GM23338 (cell line): ENCODE results near the gene TMEM51. TPM values are rescaled to one million over a fixed set of nuclear protein-coding genes. Genes with fewer than 3 reads are reported as not detected.

Experiments
- ATAC-seq: fragments of 200-7000 bp; cut with Tn5 transposase; 3 replicates; pipeline ENCODE4 v1.9.1; 2020
- DNase-seq: peaks from one replicate; pipeline ENCODE4 v3.0.0-alpha.2; 2015; ENCODE audit warnings: low spot score
- H2AFZ ChIP-seq: fragments of 200-600 bp; sonication (generic); 2 replicates; pipeline ENCODE4 v1.8.0; 2016; ENCODE audit warnings: antibody characterized with exemption, mild to moderate bottlenecking, moderate library complexity
- H3F3A ChIP-seq: fragments of 200-600 bp; sonication (generic); replicated peaks from 2 replicates; pipeline ENCODE4 v1.8.0; 2017; ENCODE audit warnings: antibody characterized with exemption, mixed run types, low read depth
- H3K27ac ChIP-seq: fragments of 200-600 bp; sonication (generic); 2 replicates; pipeline ENCODE4 v1.6.1; 2016; ENCODE audit warnings: low read depth
- H3K27me3 ChIP-seq: fragments of 200-600 bp; sonication (generic); 2 replicates; pipeline ENCODE4 v1.8.0; 2016; ENCODE audit warnings: mild to moderate bottlenecking, mixed run types, moderate library complexity; ENCODE audit not compliant: insufficient read depth
- H3K36me3 ChIP-seq: fragments of 200-600 bp; sonication (generic); 2 replicates; pipeline ENCODE4 v1.8.0; 2016; ENCODE audit warnings: mild to moderate bottlenecking; ENCODE audit not compliant: insufficient read depth
- H3K4me1 ChIP-seq: fragments of 200-600 bp; sonication (generic); 2 replicates; pipeline ENCODE4 v1.8.0; 2016; ENCODE audit warnings: mild to moderate bottlenecking, moderate library complexity; ENCODE audit not compliant: insufficient read depth
- H3K4me2 ChIP-seq: fragments of 200-600 bp; sonication (generic); 2 replicates; pipeline ENCODE4 v1.7.1; 2017; ENCODE audit warnings: mixed run types
- H3K4me3 ChIP-seq: fragments of 200-600 bp; sonication (generic); 2 replicates; pipeline ENCODE4 v1.6.1; 2016; ENCODE audit warnings: mixed run types
- H3K79me2 ChIP-seq: fragments of 200-600 bp; sonication (generic); replicated peaks from 2 replicates; pipeline ENCODE4 v1.8.0; 2017; ENCODE audit warnings: mild to moderate bottlenecking; ENCODE audit not compliant: insufficient read depth
- H3K9me2 ChIP-seq: fragments of 200-600 bp; sonication (generic); 2 replicates; pipeline ENCODE4 v1.8.0; 2017; ENCODE audit not compliant: insufficient read depth
- H4K20me1 ChIP-seq: fragments of 200-600 bp; sonication (generic); replicated peaks from 2 replicates; pipeline ENCODE4 v1.8.0; 2017; ENCODE audit warnings: mild to moderate bottlenecking; ENCODE audit not compliant: insufficient read depth
- H3K27ac Mint-ChIP-seq: 2 replicates; pipeline ENCODE4 v1.8.0; 2020; ENCODE audit warnings: inconsistent platforms, mild to moderate bottlenecking, moderate library complexity, mixed read lengths
- H3K27me3 Mint-ChIP-seq: 3 replicates; pipeline ENCODE4 v1.8.0; 2022; ENCODE audit warnings: low read depth, mild to moderate bottlenecking, moderate library complexity, mixed read lengths, inconsistent platforms; ENCODE audit not compliant: insufficient read depth, poor library complexity
- H3K36me3 Mint-ChIP-seq: 3 replicates; pipeline ENCODE4 v1.8.0; 2021; ENCODE audit warnings: low read depth, mild to moderate bottlenecking, inconsistent platforms, moderate library complexity, mixed read lengths
- H3K4me1 Mint-ChIP-seq: 3 replicates; pipeline ENCODE4 v1.8.0; 2020; ENCODE audit warnings: mild to moderate bottlenecking, inconsistent platforms, mixed read lengths
- H3K4me3 Mint-ChIP-seq: 3 replicates; pipeline ENCODE4 v1.8.0; 2021; ENCODE audit warnings: moderate library complexity, mild to moderate bottlenecking, inconsistent platforms, mixed read lengths
- H3K9me3 Mint-ChIP-seq: 3 replicates; pipeline ENCODE4 v1.8.0; 2020; ENCODE audit warnings: moderate library complexity, mild to moderate bottlenecking, inconsistent platforms, mixed read lengths
- EZH2phosphoT487 ChIP-seq: fragments of 200-600 bp; sonication (generic); IDR thresholded peaks from one replicate; pipeline ENCODE4 v1.8.1; 2018; ENCODE audit warnings: antibody characterized with exemption; ENCODE audit not compliant: unreplicated experiment
- JUNB ChIP-seq: IDR thresholded peaks from one replicate; pipeline ENCODE4 v1.6.1; 2016; ENCODE audit warnings: antibody characterized with exemption; ENCODE audit not compliant: unreplicated experiment
- NANOG ChIP-seq: IDR thresholded peaks from 2 replicates; pipeline ENCODE4 v1.6.1; 2016; ENCODE audit warnings: antibody characterized with exemption, borderline replicate concordance
- POLR2AphosphoS5 ChIP-seq: IDR thresholded peaks from 2 replicates; pipeline ENCODE4 v1.6.1; 2016; ENCODE audit warnings: antibody characterized with exemption, low read depth
- ZNF114 ChIP-seq: fragments of 250-450 bp; sonication (Bioruptor Pico); IDR thresholded peaks from 2 replicates; pipeline ENCODE4 v1.5.0; 2020; ENCODE audit warnings: mild to moderate bottlenecking, moderate library complexity
- polyA plus RNA-seq: library from polyadenylated mRNA; unstranded; fragments of >200 nt; fragmentation: Nextera tagmentation; extraction: Ambion mirVana; gene quantifications from 2 replicates; pipeline ENCODE4 v1.2.1, GENCODE V29; 2016
- total RNA-seq: library from RNA; depleted of rRNA; stranded (reverse); fragments of >200 nt; shearing (Covaris generic); gene quantifications from 2 replicates; pipeline ENCODE4 v1.2.3, GENCODE V29; 2014
- TF ChIP-seq, protein P1 (sequence below): IDR thresholded peaks from one replicate; pipeline ENCODE4 v1.6.1; 2018; ENCODE audit warnings: antibody characterized with exemption; ENCODE audit not compliant: unreplicated experiment
- TF ChIP-seq, protein P2 (sequence below): IDR thresholded peaks from 2 replicates; pipeline ENCODE4 v1.6.1; 2016; ENCODE audit warnings: antibody characterized with exemption
- TF ChIP-seq, protein P3 (sequence below), 2 experiments: fragments of 200-600 bp in 1 of 2; sonication (generic) in 1 of 2; conservative IDR thresholded peaks; 2 replicates each; pipeline versions ENCODE4 v1.5.1 to v1.6.1; 2016 to 2017; ENCODE audit warnings: antibody characterized with exemption in 2 of 2, low read depth in 2 of 2, mild to moderate bottlenecking in 2 of 2, moderate library complexity in 1 of 2

The TMEM51 gene
- total and polyA plus RNA-seq, 2 experiments from 2014 or later = 4.0 to 5.2 TPM

DNA sequence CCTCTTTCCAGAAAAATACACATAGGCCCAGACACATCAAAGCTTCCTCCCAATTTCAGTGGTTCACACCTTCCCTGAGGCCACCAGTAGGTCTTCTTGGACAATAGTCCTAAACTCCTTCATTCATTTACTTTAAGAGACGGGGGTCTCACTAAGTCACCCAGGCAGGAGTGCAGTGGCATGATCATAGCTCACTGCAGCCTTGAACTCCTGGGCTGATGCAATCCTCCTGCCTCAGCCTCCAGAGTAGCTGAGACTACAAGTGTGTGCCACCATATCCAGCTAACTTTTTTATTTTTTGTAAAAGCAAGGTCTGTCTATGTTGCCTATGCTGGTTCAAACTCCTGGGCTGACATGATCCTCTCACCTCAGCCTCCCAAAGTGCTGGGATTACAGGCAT, 85.2 kb downstream of the TMEM51 start:
- H4K20me1 ChIP-seq = no peaks in the 10 kb centered on the region
- H3K27me3 ChIP-seq = no peaks in the 10 kb centered on the region
- H3K4me3 Mint-ChIP-seq = no peak overlapping the region
- DNase-seq (no peak), ATAC-seq (no peak)
- H3K27ac ChIP-seq = no peak overlapping the region
- peaks cover 13% of the 10 kb centered on the region for H3K4me1 Mint-ChIP-seq
- no peaks in the 10 kb centered on the region for H3K36me3 Mint-ChIP-seq
- peaks cover 5% of the 10 kb centered on the region for H3K27me3 Mint-ChIP-seq
- H3K27ac Mint-ChIP-seq = no peak overlapping the region
- H3K4me2 ChIP-seq = no peak overlapping the region
- H2AFZ ChIP-seq = no peak overlapping the region
- H3K4me1 ChIP-seq = peaks cover 9% of the 10 kb centered on the region; the same call in 1 of the 2 replicates
- no peaks in the 10 kb centered on the region for H3K9me2 ChIP-seq
- no peaks in the 10 kb centered on the region for H3K79me2 ChIP-seq
- TF ChIP-seq POLR2AphosphoS5 (no peak), JUNB (no peak), NANOG (no peak)
- TF ChIP-seq, protein P1, sequence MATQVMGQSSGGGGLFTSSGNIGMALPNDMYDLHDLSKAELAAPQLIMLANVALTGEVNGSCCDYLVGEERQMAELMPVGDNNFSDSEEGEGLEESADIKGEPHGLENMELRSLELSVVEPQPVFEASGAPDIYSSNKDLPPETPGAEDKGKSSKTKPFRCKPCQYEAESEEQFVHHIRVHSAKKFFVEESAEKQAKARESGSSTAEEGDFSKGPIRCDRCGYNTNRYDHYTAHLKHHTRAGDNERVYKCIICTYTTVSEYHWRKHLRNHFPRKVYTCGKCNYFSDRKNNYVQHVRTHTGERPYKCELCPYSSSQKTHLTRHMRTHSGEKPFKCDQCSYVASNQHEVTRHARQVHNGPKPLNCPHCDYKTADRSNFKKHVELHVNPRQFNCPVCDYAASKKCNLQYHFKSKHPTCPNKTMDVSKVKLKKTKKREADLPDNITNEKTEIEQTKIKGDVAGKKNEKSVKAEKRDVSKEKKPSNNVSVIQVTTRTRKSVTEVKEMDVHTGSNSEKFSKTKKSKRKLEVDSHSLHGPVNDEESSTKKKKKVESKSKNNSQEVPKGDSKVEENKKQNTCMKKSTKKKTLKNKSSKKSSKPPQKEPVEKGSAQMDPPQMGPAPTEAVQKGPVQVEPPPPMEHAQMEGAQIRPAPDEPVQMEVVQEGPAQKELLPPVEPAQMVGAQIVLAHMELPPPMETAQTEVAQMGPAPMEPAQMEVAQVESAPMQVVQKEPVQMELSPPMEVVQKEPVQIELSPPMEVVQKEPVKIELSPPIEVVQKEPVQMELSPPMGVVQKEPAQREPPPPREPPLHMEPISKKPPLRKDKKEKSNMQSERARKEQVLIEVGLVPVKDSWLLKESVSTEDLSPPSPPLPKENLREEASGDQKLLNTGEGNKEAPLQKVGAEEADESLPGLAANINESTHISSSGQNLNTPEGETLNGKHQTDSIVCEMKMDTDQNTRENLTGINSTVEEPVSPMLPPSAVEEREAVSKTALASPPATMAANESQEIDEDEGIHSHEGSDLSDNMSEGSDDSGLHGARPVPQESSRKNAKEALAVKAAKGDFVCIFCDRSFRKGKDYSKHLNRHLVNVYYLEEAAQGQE = no peak
- TF ChIP-seq, protein P2, sequence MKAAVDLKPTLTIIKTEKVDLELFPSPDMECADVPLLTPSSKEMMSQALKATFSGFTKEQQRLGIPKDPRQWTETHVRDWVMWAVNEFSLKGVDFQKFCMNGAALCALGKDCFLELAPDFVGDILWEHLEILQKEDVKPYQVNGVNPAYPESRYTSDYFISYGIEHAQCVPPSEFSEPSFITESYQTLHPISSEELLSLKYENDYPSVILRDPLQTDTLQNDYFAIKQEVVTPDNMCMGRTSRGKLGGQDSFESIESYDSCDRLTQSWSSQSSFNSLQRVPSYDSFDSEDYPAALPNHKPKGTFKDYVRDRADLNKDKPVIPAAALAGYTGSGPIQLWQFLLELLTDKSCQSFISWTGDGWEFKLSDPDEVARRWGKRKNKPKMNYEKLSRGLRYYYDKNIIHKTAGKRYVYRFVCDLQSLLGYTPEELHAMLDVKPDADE = no peak
- H3F3A ChIP-seq = no peaks in the 10 kb centered on the region
- H3K4me3 ChIP-seq = no peak overlapping the region
- no peaks in the 10 kb centered on the region for H3K9me3 Mint-ChIP-seq
- H3K36me3 ChIP-seq = no peaks in the 10 kb centered on the region; the same call in 1 of the 2 replicates

DNA sequence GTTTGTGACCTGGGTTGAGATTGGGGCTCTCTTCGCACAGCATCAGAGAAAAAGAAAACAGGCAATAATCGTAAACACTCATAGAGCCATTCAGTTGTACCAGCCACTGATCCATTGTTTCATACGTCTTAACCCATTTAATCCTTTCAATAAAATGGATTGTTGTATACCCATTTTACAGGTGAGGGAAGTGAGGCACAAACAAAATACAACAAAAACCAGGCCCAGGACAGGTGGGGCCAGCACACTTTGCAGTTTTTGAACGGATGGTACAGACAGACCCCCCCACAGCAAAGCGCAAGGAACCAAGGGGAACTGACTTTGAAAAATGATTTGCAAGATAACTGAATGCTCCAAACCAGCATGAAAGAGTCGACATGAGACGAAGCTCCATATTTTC, 89.2 kb downstream of the TMEM51 start:
- no peak for ATAC-seq
- Mint-ChIP-seq H3K4me3 (no peak overlapping the region), H3K9me3 (peaks cover 3% of the 10 kb centered on the region; the same call in 1 of the 3 replicates), H3K27ac (no peak overlapping the region), H3K27me3 (peaks cover 14% of the 10 kb centered on the region), H3K36me3 (no peaks in the 10 kb centered on the region), H3K4me1 (peaks cover 33% of the 10 kb centered on the region)
- Histone ChIP-seq H3F3A (0 out of 2 replicates have a peak, but pooled peaks cover 7% of the 10 kb centered on the region), H3K79me2 (no peaks in the 10 kb centered on the region), H3K4me2 (no peak overlapping the region), H3K4me3 (no peak overlapping the region), H3K27me3 (no peaks in the 10 kb centered on the region), H4K20me1 (no peaks in the 10 kb centered on the region), H3K27ac (no peak overlapping the region), H3K4me1 (peaks cover 26% of the 10 kb centered on the region), H2AFZ (no peak overlapping the region), H3K36me3 (no peaks in the 10 kb centered on the region; the same call in 1 of the 2 replicates), H3K9me2 (no peaks in the 10 kb centered on the region)
- no peak for TF ChIP-seq NANOG
- TF ChIP-seq JUNB = no peak
- TF ChIP-seq ZNF114 (CRISPR knock-in tag) = no peak
- TF ChIP-seq, protein P3, sequence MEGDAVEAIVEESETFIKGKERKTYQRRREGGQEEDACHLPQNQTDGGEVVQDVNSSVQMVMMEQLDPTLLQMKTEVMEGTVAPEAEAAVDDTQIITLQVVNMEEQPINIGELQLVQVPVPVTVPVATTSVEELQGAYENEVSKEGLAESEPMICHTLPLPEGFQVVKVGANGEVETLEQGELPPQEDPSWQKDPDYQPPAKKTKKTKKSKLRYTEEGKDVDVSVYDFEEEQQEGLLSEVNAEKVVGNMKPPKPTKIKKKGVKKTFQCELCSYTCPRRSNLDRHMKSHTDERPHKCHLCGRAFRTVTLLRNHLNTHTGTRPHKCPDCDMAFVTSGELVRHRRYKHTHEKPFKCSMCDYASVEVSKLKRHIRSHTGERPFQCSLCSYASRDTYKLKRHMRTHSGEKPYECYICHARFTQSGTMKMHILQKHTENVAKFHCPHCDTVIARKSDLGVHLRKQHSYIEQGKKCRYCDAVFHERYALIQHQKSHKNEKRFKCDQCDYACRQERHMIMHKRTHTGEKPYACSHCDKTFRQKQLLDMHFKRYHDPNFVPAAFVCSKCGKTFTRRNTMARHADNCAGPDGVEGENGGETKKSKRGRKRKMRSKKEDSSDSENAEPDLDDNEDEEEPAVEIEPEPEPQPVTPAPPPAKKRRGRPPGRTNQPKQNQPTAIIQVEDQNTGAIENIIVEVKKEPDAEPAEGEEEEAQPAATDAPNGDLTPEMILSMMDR (conservative IDR thresholded peaks at IDR 0.05; ENCODE audit: low read depth in 2 of 2) = no peak
- TF ChIP-seq EZH2phosphoT487 = no peak
- TF ChIP-seq POLR2AphosphoS5 = no peak
- DNase-seq = no peak
